Nephron progenitor cell (in vitro differentiated cells): ENCODE results near the gene TNFRSF17.

Experiments used
- DNase-seq: peaks from one replicate; pipeline ENCODE4 v3.0.0; 2021
- H3K27ac Mint-ChIP-seq: 2 replicates; pipeline ENCODE4 v1.8.0; 2021; ENCODE audit warnings: mild to moderate bottlenecking, moderate library complexity, mixed read lengths
- H3K27me3 Mint-ChIP-seq: 2 replicates; pipeline ENCODE4 v1.8.0; 2021; ENCODE audit warnings: mild to moderate bottlenecking, low read depth, mixed read lengths; ENCODE audit not compliant: poor library complexity
- H3K36me3 Mint-ChIP-seq: 2 replicates; pipeline ENCODE4 v1.8.0; 2021; ENCODE audit warnings: low read depth, mixed read lengths
- H3K4me1 Mint-ChIP-seq: 2 replicates; pipeline ENCODE4 v1.8.0; 2021; ENCODE audit warnings: mixed read lengths
- H3K4me3 Mint-ChIP-seq: 2 replicates; pipeline ENCODE4 v1.8.0; 2021; ENCODE audit warnings: mild to moderate bottlenecking, moderate library complexity, mixed read lengths
- H3K9me3 Mint-ChIP-seq: 2 replicates; pipeline ENCODE4 v1.8.0; 2021; ENCODE audit warnings: mild to moderate bottlenecking, moderate library complexity, mixed read lengths
- TF ChIP-seq, protein P1 (sequence below): fragments of 200-600 bp; sonication (generic); IDR thresholded peaks from 2 replicates; pipeline ENCODE4 v1.5.0; 2021; ENCODE audit warnings: antibody characterized with exemption

The TNFRSF17 gene

DNA sequence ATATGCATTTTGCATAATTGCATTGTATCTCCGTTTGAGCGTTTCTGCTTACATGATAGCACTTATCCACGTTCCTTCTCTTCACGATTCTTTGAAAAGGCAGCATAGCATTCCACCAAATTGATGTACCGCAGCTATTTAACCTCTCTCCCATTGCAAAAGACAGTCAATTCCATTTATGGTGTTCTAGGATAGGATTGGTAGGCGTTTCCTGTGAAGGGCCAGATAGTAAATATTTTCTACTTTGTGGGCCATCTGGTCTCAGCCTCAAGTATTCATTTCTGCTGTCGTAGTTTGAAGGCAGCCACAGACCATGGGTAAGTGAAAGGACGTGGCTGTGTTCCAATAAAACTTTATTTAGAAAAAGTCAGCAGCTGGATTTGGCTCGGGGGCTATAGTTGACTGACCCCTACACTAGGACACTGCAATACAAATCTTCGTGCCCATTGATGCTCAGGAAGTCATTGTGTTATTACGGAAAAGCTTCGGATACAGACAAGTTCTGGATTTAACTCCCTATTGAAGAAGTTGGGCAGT, 21.6 kb downstream of the TNFRSF17 start:
- Mint-ChIP-seq H3K9me3 (no peaks in the 10 kb centered on the region), H3K36me3 (no peaks in the 10 kb centered on the region), H3K27me3 (peaks cover 5% of the 10 kb centered on the region), H3K4me1 (peaks cover 16% of the 10 kb centered on the region), H3K27ac (no peak overlapping the region), H3K4me3 (no peak overlapping the region)
- TF ChIP-seq, protein P1, sequence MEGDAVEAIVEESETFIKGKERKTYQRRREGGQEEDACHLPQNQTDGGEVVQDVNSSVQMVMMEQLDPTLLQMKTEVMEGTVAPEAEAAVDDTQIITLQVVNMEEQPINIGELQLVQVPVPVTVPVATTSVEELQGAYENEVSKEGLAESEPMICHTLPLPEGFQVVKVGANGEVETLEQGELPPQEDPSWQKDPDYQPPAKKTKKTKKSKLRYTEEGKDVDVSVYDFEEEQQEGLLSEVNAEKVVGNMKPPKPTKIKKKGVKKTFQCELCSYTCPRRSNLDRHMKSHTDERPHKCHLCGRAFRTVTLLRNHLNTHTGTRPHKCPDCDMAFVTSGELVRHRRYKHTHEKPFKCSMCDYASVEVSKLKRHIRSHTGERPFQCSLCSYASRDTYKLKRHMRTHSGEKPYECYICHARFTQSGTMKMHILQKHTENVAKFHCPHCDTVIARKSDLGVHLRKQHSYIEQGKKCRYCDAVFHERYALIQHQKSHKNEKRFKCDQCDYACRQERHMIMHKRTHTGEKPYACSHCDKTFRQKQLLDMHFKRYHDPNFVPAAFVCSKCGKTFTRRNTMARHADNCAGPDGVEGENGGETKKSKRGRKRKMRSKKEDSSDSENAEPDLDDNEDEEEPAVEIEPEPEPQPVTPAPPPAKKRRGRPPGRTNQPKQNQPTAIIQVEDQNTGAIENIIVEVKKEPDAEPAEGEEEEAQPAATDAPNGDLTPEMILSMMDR, result no peak
- no peak for DNase-seq

DNA sequence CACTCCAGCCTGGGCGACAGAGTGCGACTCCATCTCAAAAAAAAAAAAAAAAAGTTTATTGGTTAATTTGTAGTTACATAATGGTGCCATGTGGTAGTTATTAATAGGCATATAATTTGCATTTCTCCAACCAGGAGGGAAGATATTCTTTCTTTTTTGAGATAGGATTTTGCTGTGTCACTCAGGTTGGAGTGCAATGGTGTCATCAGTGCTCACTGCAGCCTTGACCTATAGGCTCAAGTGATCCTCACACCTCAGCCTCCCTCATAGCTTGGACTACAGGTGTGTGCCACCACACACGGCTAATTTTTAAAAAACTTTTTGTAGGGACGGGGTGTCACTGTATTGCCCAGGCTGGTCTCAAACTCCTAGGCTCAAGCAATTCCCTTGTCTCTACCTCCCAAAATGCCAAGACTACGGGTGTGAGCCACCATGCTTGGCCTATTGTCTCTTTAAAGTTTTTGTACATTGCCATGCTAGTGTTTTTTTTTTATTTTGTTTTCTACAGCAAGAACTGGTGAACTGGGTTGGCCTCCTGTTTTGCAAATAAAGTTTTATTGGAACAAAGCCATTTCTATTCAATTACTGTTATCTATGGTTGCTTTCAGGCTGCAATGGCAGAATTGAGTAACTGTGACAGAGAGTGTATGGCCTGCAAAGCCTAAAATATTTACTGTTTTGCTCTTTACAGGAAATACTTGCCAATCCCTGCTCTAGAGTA, 23.4 kb downstream of the TNFRSF17 start:
- H3K27ac Mint-ChIP-seq, result no peak overlapping the region

DNA sequence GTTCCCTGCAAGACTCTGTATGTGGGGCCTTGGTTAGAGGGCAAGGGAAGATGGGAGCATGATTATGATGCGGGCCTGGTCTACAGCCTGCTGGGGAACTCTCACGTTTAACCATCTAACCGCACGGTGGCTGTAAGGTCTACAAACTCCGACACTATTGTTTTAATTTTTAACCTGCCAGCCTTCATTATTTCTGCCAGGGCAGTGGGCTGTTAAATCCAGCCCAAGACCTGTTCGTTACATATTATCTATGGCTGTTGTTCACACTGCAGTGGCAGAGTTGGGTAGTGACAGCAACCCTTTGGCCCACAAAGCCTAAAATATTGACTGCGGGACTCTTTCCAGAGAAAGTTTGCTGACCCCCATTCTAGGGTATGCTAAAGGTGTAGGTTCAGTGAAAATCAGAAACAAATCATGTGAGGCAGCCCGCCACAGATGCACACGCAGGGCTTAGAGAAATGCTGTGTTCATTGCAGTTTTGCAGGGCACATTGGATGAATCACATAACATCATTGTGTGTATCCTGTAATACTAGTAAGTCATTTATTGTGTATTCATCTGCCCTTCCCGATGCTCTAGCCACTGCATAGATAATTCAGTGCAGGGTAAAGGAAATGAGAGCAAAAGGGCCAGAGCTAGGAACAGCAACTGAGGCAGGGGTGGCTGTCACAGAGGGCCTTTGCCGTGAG, 25.8 kb downstream of the TNFRSF17 start:
- TF ChIP-seq, protein P1, result no peak
- H3K27me3 Mint-ChIP-seq, result peaks cover 3% of the 10 kb centered on the region
- no peaks in the 10 kb centered on the region for H3K9me3 Mint-ChIP-seq
- H3K27ac Mint-ChIP-seq, result peak overlapping the region; percentile 10
- no peaks in the 10 kb centered on the region for H3K36me3 Mint-ChIP-seq
- H3K4me3 Mint-ChIP-seq, result no peak overlapping the region
- no peak for DNase-seq
- H3K4me1 Mint-ChIP-seq, result peaks cover 33% of the 10 kb centered on the region

More for the DNA sequence above, 23.4 kb downstream of the TNFRSF17 start:
- no peak for DNase-seq
- no peak overlapping the region for H3K4me3 Mint-ChIP-seq
- H3K9me3 Mint-ChIP-seq, result no peaks in the 10 kb centered on the region
- H3K36me3 Mint-ChIP-seq, result no peaks in the 10 kb centered on the region
- TF ChIP-seq, protein P1, result no peak
- peaks cover 20% of the 10 kb centered on the region for H3K4me1 Mint-ChIP-seq
- H3K27me3 Mint-ChIP-seq, result peaks cover 5% of the 10 kb centered on the region

DNA sequence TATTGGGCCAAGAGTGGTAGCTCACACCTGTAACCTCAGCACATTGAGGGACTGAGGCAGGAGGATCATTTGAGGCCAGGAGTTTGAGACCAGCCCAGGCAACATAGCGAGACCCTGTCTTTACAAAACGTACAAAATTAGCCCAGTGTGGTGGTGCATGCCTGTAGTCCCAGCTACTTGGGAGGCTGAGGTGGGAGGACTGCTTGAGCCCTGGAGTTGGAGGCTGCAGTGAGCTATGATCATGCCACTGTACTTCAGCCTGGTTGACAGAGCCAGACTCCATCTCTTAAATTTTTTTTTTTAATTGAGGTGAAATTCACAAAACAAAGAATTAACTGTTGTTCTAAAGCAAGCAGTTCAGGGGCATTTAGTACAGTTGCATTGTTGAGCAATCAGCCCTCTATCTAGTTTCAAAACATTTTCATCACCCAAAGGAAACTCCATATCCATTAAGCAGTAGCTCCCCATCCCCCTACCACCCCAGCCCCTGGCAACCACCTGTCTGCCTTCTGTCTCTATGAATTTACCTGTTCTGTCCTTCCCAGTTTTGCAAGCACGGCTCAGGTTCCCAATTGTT, 27.1 kb downstream of the TNFRSF17 start:
- Mint-ChIP-seq H3K4me1 (peaks cover 36% of the 10 kb centered on the region), H3K4me3 (no peak overlapping the region)

DNA sequence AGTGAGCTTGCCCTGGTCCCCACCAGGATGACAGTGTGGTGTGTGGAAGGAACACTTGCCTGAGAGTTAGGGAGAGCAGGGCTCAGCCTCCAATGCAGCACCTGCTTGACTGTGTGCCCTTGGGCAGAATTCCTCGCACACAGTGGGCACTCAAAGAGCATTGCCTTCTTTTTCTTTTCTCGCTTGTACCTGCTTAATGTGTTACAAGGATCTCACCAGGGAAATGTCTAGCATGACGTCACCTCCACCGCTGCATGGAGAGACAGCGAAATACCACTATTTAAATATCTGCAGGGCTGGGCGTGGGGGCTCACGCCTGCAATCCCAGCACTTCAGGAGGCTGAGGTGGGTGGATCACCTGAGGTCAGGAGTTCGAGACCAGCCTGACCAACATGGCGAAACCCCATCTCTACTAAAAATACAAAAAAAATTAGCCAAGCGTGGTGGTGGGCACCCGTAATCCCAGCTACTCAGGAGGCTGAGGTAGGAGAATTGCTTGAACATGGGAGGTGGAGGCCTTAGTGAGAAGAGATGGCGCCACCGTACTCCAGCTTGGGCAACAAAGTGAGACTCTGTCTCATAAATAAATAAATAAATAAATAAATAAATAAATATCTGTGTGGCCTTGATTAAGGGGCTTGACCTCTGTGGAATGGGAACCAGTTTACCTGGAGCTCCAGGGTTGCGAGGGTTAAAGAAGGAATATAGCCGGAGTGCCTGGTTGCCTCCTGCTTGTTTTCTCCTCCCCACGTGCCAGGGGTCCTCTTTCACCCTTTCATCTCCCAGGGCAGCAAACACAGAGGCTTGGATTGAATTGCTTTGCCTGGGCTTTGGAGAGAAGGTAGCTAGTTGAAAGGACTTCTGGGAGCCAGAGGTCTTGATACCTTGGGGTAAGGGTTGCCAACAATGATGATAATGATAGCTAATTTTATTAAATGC, 27.8 kb downstream of the TNFRSF17 start:
- DNase-seq, result no peak
- TF ChIP-seq, protein P1, result no peak
- no peaks in the 10 kb centered on the region for H3K36me3 Mint-ChIP-seq
- H3K4me1 Mint-ChIP-seq, result peaks cover 38% of the 10 kb centered on the region
- no peak overlapping the region for H3K4me3 Mint-ChIP-seq
- peaks cover 3% of the 10 kb centered on the region for H3K27me3 Mint-ChIP-seq
- H3K9me3 Mint-ChIP-seq, result no peaks in the 10 kb centered on the region
- H3K27ac Mint-ChIP-seq, result no peak overlapping the region

More for the DNA sequence above, 27.1 kb downstream of the TNFRSF17 start:
- Mint-ChIP-seq H3K27me3 (peaks cover 3% of the 10 kb centered on the region), H3K27ac (no peak overlapping the region), H3K36me3 (no peaks in the 10 kb centered on the region), H3K9me3 (no peaks in the 10 kb centered on the region)
- no peak for DNase-seq
- TF ChIP-seq, protein P1, result no peak
